D721Med (cell line): Measurements from ENCODE around the gene MARCHF10.

Experiments
- DNase-seq: peaks from one replicate; pipeline ENCODE4 v3.0.0; 2011; ENCODE audit warnings: low spot score; ENCODE audit not compliant: insufficient read length
- FAIRE-seq: peaks from 2 replicates; lab custom pipeline; 2011; peaks lifted over from hg19 to GRCh38; lab: Jason Lieb, UNC
- TF ChIP-seq, protein P1 (sequence below): IDR thresholded peaks from 2 replicates; pipeline ENCODE4 v1.5.1; 2012; ENCODE audit warnings: mild to moderate bottlenecking, control low read depth; ENCODE audit not compliant: insufficient read depth; ENCODE audit errors: missing control alignments

The MARCHF10 gene

DNA sequence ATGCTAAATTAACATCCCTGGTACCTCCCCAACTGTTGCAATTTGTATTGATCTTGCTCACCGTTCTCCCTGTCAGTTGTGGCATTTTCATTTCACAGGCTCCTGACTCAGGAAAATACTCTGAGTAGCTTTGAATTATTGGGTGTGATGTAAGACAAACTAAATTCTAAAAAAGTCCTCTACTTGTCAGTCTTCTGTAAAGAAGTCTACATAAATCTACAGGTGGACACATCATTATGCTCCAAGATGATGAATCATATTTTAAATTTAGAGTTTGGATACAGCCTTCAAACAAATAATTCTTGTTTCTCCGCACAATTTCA lies 47.2 kb downstream of the MARCHF10 start:
- TF ChIP-seq, protein P1, sequence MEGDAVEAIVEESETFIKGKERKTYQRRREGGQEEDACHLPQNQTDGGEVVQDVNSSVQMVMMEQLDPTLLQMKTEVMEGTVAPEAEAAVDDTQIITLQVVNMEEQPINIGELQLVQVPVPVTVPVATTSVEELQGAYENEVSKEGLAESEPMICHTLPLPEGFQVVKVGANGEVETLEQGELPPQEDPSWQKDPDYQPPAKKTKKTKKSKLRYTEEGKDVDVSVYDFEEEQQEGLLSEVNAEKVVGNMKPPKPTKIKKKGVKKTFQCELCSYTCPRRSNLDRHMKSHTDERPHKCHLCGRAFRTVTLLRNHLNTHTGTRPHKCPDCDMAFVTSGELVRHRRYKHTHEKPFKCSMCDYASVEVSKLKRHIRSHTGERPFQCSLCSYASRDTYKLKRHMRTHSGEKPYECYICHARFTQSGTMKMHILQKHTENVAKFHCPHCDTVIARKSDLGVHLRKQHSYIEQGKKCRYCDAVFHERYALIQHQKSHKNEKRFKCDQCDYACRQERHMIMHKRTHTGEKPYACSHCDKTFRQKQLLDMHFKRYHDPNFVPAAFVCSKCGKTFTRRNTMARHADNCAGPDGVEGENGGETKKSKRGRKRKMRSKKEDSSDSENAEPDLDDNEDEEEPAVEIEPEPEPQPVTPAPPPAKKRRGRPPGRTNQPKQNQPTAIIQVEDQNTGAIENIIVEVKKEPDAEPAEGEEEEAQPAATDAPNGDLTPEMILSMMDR = no peak
- DNase-seq (no peak), FAIRE-seq (no peak)

DNA sequence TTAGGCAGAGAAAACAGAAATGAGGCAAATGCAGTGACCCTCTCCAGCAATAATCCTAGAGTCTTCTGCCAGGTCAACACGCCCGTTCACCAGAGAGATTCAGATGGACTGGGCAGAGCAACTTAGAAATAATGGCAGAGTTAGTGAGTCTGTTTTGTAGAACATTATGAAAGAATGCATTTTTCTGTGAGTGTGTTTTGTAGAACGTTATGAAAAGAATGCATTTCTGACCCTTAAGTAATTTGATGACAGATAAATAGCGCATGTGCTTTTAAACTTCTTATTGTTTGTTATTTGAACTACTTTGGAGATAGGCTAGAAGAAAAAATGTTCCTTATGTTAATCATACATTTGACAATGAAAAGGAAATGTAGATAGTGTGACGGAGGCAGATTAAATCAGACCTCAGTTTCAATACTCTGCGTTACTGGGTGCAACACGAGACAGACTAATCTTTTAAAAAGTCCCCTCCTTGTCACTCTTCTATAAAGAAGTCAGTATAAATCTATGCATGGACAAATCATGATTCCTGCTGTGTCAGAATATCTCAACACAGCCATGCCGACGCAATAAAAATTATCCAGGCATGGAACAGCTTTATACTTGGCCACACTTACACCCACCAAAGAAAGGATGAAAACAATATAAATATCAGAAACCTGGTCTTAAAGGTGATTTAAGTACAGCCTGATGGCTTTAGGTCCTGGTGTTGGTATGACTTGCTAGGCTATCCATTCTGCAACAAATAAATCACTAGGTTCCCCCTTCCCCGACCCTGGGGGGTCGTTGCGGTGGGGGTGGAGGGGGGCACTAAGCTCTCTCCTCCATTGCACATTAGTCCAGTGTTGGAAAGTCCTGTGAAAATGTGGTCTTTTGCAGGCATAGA lies 47.8 kb downstream of the MARCHF10 start:
- FAIRE-seq (no peak), DNase-seq (no peak)
- TF ChIP-seq, protein P1 = no peak

DNA sequence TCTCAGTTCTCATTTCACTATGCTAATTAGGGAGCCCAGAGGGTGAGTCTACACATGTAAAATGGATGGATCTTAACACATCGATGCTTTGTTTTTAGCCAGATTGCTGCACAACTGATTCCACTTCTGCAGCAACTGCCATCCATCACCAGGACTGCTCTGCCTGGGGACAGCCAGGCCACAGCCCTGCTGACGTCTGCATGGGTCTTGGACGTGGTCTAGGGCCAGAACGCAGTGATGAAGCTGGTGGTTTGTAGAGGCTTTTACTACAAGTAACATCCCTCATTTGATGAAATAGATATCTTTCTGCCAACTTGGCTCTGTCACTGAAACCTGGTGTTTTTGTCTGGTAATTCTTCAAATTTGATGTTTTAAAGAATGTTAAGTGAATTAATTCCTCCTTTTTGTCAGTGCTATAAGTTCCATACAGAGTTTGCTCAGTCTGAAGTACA lies 50.6 kb downstream of the MARCHF10 start:
- FAIRE-seq = no peak
- DNase-seq = no peak
- TF ChIP-seq, protein P1 = no peak

DNA sequence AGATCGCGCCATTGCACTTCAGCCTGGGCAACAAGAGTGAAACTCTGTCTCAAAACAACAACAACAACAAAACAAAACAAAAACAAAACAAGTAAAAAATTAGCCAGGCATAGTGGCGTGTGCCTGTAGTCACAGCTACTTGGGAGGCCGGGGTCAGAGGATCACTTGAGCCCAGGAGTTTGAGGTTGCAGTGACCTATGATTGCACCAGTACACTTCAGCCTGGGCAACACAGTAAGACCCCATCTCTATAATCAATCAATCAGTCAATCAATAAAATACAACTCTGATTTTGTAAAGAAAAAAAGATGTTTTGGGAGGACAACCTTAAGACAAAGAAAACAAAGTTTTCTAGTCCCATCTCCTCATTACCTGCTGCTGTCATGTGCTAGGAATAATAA lies 51.9 kb downstream of the MARCHF10 start:
- DNase-seq (no peak), FAIRE-seq (no peak)
- TF ChIP-seq, protein P1 = no peak

DNA sequence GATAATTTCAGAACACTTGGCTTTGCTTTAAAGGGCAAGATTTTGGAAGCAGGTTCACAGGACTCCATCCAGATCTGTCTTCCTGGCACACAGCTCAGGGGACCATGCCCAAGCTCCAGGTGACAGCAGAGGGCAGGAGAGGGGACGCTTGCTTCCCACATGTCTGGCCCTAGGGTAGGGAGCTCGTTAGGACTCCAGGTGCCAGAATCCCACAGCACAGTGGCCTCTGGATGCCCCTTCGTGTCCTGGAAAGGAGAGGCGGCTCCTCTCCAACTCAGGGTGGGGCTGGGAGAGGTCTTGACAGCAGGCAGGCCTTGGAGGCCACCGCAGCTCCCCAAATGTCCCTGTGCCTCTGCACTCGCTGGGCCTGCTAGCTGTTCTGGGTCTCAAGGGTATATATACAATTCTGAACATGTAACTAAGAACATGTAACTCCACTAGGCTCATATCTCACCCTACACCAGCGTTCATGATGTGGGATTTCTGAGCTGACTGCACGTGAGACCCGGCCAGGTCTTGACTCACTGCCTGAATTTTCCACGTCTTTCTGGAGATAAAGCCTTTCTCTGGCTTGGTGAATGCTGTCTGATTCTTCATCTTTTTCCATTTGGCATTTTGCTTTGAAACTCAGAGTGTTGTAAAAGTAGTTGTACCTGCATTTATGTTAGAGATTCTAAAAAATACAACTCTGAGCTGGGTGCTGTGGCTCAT lies 52.8 kb downstream of the MARCHF10 start:
- no peak for FAIRE-seq
- no peak for DNase-seq
- TF ChIP-seq, protein P1 = no peak

DNA sequence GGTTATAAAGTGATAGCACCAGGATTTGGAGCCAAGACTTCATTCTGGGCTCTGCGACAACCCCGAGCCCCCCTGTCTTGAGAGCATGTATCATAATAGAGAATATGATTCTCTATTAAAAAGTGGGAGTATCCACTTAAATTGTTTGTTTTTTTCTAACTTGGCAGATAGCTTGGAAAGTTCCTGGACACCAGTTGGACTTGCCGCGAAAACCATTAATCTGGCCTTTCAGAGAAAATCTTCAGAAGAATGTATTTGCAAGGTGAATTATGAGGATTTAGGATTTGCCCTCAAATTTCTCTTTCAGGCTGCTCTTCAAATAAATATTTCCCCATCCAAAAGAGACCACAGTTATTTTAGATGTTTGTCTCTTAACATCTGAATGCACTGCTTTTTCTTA lies 53.5 kb downstream of the MARCHF10 start:
- DNase-seq (no peak), FAIRE-seq (no peak)
- TF ChIP-seq, protein P1 = no peak
